Measurements from ENCODE around the gene SLC25A10.
A peak's percentile ranks its signal among the peaks of the same experiment; 100 is the strongest.
"Not testable (repeated sequence)": the region's sequence is repeated elsewhere in the genome, so short reads cannot be mapped to it uniquely, and the experiment has no call there.

Gene SLC25A10

GRCh38 chr17:81672504-81672903 is 39.6 kb upstream of the SLC25A10 start:
- no peak for DNase-seq (ENCODE audit: insufficient read length, low spot score)
- no peak for FAIRE-seq
- TF ChIP-seq CTCF (IDR thresholded peaks at IDR 0.05; ENCODE audit: insufficient read depth, missing control alignments) = no peak

DNA sequence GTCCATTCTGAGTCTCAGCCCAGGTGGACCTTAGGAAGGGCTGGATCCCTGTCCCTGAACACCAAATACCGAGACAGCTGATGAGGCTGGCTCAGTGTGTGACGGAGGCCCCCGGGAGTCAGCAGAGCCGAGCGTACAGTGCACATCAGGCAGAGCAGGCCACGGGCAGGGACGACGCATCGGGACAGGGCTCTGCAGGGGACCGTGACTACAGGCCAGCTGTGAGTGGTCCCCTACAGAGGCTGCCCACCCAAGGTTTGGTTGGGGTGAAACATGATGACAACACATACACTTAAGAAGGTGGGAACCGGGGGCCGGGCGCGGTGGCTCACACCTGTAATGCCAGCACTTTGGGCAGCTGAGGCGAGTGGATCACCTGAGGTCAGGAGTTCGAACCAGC is 39.1 kb upstream of the SLC25A10 start:
- no peak for TF ChIP-seq CTCF (IDR thresholded peaks at IDR 0.05; ENCODE audit: insufficient read depth, missing control alignments)
- DNase-seq (ENCODE audit: insufficient read length, low spot score) = no peak
- no peak for FAIRE-seq

DNA sequence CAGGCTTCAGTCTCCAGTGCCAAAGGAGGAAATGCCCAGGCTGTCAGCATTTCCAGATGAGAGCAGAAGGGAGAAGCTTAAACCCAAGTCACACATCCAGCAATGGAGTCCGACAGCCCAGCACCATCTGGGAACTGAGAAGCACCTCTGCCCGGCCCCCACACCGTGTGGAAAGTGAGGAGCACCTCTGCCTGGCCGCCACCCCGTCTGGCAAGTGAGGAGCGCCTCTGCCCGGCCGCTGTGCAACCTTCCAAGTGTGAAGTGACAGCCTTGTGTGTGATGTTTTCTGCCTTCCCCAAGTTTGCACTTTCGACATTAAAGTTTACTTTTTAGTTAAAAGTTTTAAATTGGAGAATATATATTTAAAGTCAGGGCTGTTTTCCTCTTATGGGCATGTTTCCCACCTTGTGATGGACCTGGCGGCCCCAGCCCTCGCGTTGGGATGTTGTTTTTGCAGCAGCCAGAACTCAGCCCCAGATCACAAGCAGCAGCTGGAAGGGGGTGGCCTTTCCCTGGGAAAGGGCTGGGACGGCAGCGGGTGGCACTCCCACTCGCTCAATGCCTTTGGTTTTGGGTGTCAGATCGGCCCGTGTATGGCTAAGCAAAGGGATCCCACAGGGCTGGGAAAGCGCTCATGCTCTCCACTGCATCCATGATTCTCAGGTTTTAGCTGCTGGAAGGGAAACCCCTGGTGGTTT is 38.4 kb upstream of the SLC25A10 start:
- DNase-seq (ENCODE audit: insufficient read length, low spot score) (no peak), FAIRE-seq (no peak)
- TF ChIP-seq CTCF (IDR thresholded peaks at IDR 0.05; ENCODE audit: insufficient read depth, missing control alignments) = no peak

DNA sequence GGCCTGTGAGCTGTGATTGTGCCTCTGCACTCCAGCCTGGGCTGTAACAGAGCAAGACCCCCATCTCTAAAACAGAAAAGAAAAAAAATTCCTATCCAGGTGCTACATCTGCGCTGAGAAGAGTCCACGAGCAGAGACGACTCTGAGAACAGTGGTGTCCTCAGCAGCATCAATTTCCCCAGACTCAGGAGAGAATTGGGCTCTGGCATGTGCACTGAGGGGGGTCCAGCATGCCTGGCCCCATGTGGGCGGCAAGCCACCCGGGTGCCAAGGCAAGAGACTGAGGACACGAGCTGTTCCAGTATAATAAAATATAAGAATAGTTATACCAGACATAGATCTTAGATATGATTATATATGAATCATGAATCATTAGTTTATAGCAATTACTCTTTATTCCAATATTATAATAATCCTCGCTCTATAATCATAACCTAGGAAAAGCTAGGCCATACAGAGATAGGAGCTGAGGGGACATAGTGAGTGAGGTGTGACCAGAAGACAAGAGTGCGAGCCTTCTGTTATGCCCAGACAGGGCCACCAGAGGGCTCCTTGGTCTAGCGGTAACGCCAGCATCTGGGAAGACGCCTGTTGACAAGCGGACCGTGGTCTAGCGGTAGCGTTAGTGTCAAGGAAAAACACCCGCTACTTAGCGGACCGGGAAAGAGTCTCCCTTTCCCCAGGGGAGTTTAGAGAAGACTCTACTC is 36.4 kb upstream of the SLC25A10 start:
- FAIRE-seq; DNase-seq (ENCODE audit: insufficient read length, low spot score): not testable (repeated sequence)
- peak; percentile 44 for TF ChIP-seq CTCF (IDR thresholded peaks at IDR 0.05; ENCODE audit: insufficient read depth, missing control alignments)

DNA sequence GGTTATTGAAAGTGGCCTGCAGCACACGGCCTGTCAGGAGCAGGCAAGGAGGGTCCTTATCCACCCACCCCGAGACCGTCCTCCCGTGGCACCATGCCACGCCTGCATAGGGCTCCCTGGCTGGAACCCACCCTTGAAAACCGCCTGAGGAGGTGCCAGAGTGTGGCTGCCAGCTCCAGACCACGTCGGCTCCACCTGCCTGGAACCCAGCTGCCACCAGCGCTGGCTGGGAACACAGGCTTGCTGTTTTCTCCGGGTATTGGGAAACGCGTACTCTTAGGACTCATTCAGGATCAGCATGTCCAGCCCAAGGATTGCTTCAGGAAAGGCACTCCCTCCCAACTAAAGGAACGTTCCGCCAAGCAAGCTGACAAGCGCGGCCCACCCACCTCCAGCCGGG is 35.2 kb upstream of the SLC25A10 start:
- no peak for TF ChIP-seq CTCF (IDR thresholded peaks at IDR 0.05; ENCODE audit: insufficient read depth, missing control alignments)
- FAIRE-seq = no peak
- DNase-seq (ENCODE audit: insufficient read length, low spot score) = no peak

- DNase-seq (ENCODE audit: insufficient read length, low spot score) = no peak
- no peak for FAIRE-seq
These were observed 31.9 kb upstream of the SLC25A10 start for GRCh38 chr17:81680150-81680549.

More at GRCh38 chr17:81680150-81680549, 31.9 kb upstream of the SLC25A10 start:
- no peak for TF ChIP-seq CTCF (IDR thresholded peaks at IDR 0.05; ENCODE audit: insufficient read depth, missing control alignments)

All from D721Med (cell line).